HepG2 (cell line): Measurements from ENCODE around the gene TBC1D10B. TPM values are rescaled to one million over a fixed set of nuclear protein-coding genes. Genes with fewer than 3 reads are reported as not detected.

Source experiments
- BCLAF1 ChIP-seq: fragments of 450-650 bp; IDR thresholded peaks from 2 replicates; pipeline ENCODE4 v1.6.1; 2017; ENCODE audit warnings: mild to moderate bottlenecking
- CCAR2 ChIP-seq: fragments of 200-400 bp; formaldehyde crosslinking; optimal IDR thresholded peaks from 2 replicates; pipeline ENCODE3; 2018; ENCODE audit warnings: low read depth, mild to moderate bottlenecking, low read length, moderate library complexity
- DPF2 ChIP-seq: sonication (generic); formaldehyde crosslinking; IDR thresholded peaks from 2 replicates; pipeline ENCODE4 v1.4.0; 2020; ENCODE audit warnings: mild to moderate bottlenecking, low read depth, missing genetic modification reagents, borderline replicate concordance
- FOXA1 ChIP-seq, 2 experiments: fragments of 450-650 bp in 1 of 2; sonication (generic) in 1 of 2; formaldehyde crosslinking in 1 of 2; IDR thresholded peaks; 2 replicates each; pipeline versions ENCODE4 v1.4.0 to v1.6.1; 2016 to 2020; ENCODE audit warnings: missing genetic modification reagents in 1 of 2
- FOXM1 ChIP-seq: sonication (generic); formaldehyde crosslinking; IDR thresholded peaks from 2 replicates; pipeline ENCODE4 v1.5.0; 2020; ENCODE audit warnings: missing genetic modification reagents
- HMG20A ChIP-seq: IDR thresholded peaks from 2 replicates; pipeline ENCODE4 v1.6.1; 2016; ENCODE audit warnings: borderline replicate concordance
- NFYB ChIP-seq: sonication (generic); formaldehyde crosslinking; IDR thresholded peaks from 2 replicates; pipeline ENCODE4 v1.4.0; 2020; ENCODE audit warnings: missing genetic modification reagents
- NFYC ChIP-seq: IDR thresholded peaks from 2 replicates; pipeline ENCODE4 v1.6.1; 2016; ENCODE audit warnings: missing genetic modification reagents, missing compliant biosample characterization
- ZBTB1 ChIP-seq: sonication (generic); formaldehyde crosslinking; IDR thresholded peaks from 2 replicates; pipeline ENCODE4 v1.4.0; 2020; ENCODE audit warnings: missing genetic modification reagents, borderline replicate concordance
- ZKSCAN1 ChIP-seq: fragments of 150-350 bp; IDR thresholded peaks from 2 replicates; pipeline ENCODE4 v1.6.1; 2014; ENCODE audit warnings: low read length
- ZNF264 ChIP-seq: sonication (generic); formaldehyde crosslinking; IDR thresholded peaks from 2 replicates; pipeline ENCODE4 v1.4.0; 2020; ENCODE audit warnings: missing genetic modification reagents
- ZNF3 ChIP-seq: IDR thresholded peaks from 2 replicates; pipeline ENCODE4 v1.7.0; 2017; ENCODE audit warnings: inconsistent platforms
- ZNF580 ChIP-seq: IDR thresholded peaks from 2 replicates; pipeline ENCODE4 v1.6.1; 2016; ENCODE audit warnings: low read depth, borderline replicate concordance
- ZNF737 ChIP-seq: sonication (generic); formaldehyde crosslinking; IDR thresholded peaks from 2 replicates; pipeline ENCODE4 v1.5.0; 2020; ENCODE audit warnings: missing genetic modification reagents, mild to moderate bottlenecking, borderline replicate concordance
- ZSCAN9 ChIP-seq: IDR thresholded peaks from 2 replicates; pipeline ENCODE4 v1.6.1; 2016; ENCODE audit warnings: borderline replicate concordance
- polyA plus RNA-seq, 8 experiments: library from polyadenylated mRNA; depleted of rRNA in 3 of 8; stranded (reverse) in 7 of 8; unstranded in 1 of 8; fragments of >200 nt; fragmentation: Illumina TruSeq in 4 of 8; extraction: Trizol in 4 of 8; gene quantifications; 2 replicates each; pipeline versions ENCODE4 v1.2.1 to v1.2.3, GENCODE V29; 2011 to 2016; ENCODE audit warnings: low read depth in 4 of 8, missing spikeins in 1 of 8, mixed read lengths in 1 of 8; ENCODE audit not compliant: insufficient read depth in 1 of 8
- total RNA-seq, 5 experiments: library from RNA; depleted of rRNA; stranded (reverse); fragments of >200 nt; fragmentation: Illumina TruSeq; extraction: Trizol; gene quantifications; 2 replicates each; pipeline ENCODE4 v1.2.3, GENCODE V29; 2016; ENCODE audit warnings: low read depth in 1 of 5
- TF ChIP-seq, protein P1 (sequence below): IDR thresholded peaks from 2 replicates; pipeline ENCODE4 v1.4.0; 2020; ENCODE audit warnings: mild to moderate bottlenecking, missing genetic modification reagents
- TF ChIP-seq, protein P2 (sequence below): sonication (generic); formaldehyde crosslinking; IDR thresholded peaks from 2 replicates; pipeline ENCODE4 v1.8.1; 2023; ENCODE audit warnings: mild to moderate bottlenecking, inconsistent platforms, moderate library complexity, missing genetic modification reagents, borderline replicate concordance
- TF ChIP-seq, protein P3 (sequence below): sonication (generic); formaldehyde crosslinking; IDR thresholded peaks from 2 replicates; pipeline ENCODE4 v1.5.0; 2020; ENCODE audit warnings: mild to moderate bottlenecking, missing genetic modification reagents
- TF ChIP-seq, protein P4 (sequence below): IDR thresholded peaks from 2 replicates; pipeline ENCODE4 v1.6.1; 2016; ENCODE audit warnings: missing genetic modification reagents, missing compliant biosample characterization

The TBC1D10B gene
- total and polyA plus RNA-seq, 2 of the 13 experiments (the other 11 are each of a cell fraction or from before 2014, with no cell fraction given), result 15.7 to 24.8 TPM

GRCh38 chr16:30370456-30371247 is at the start of gene TBC1D10B (continued):
- TF ChIP-seq HMG20A (CRISPR knock-in tag), result no peak
- TF ChIP-seq NFYB (CRISPR knock-in tag), result peak; percentile 92
- no peak for TF ChIP-seq FOXA1 (IDR thresholded peaks at IDR 0.05)
- peak; percentile 47 for TF ChIP-seq FOXA1 (CRISPR knock-in tag; IDR thresholded peaks at IDR 0.05)
- no peak for TF ChIP-seq CCAR2
- TF ChIP-seq ZNF737 (CRISPR knock-in tag), result no peak
- no peak for TF ChIP-seq ZBTB1
- peak; percentile 90 for TF ChIP-seq NFYC (CRISPR knock-in tag)
- TF ChIP-seq, protein P1, sequence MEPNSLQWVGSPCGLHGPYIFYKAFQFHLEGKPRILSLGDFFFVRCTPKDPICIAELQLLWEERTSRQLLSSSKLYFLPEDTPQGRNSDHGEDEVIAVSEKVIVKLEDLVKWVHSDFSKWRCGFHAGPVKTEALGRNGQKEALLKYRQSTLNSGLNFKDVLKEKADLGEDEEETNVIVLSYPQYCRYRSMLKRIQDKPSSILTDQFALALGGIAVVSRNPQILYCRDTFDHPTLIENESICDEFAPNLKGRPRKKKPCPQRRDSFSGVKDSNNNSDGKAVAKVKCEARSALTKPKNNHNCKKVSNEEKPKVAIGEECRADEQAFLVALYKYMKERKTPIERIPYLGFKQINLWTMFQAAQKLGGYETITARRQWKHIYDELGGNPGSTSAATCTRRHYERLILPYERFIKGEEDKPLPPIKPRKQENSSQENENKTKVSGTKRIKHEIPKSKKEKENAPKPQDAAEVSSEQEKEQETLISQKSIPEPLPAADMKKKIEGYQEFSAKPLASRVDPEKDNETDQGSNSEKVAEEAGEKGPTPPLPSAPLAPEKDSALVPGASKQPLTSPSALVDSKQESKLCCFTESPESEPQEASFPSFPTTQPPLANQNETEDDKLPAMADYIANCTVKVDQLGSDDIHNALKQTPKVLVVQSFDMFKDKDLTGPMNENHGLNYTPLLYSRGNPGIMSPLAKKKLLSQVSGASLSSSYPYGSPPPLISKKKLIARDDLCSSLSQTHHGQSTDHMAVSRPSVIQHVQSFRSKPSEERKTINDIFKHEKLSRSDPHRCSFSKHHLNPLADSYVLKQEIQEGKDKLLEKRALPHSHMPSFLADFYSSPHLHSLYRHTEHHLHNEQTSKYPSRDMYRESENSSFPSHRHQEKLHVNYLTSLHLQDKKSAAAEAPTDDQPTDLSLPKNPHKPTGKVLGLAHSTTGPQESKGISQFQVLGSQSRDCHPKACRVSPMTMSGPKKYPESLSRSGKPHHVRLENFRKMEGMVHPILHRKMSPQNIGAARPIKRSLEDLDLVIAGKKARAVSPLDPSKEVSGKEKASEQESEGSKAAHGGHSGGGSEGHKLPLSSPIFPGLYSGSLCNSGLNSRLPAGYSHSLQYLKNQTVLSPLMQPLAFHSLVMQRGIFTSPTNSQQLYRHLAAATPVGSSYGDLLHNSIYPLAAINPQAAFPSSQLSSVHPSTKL, result no peak
- no peak for TF ChIP-seq FOXM1
- TF ChIP-seq ZNF580 (CRISPR knock-in tag), result no peak; the same call in 1 of the 2 replicates
- TF ChIP-seq, protein P2, sequence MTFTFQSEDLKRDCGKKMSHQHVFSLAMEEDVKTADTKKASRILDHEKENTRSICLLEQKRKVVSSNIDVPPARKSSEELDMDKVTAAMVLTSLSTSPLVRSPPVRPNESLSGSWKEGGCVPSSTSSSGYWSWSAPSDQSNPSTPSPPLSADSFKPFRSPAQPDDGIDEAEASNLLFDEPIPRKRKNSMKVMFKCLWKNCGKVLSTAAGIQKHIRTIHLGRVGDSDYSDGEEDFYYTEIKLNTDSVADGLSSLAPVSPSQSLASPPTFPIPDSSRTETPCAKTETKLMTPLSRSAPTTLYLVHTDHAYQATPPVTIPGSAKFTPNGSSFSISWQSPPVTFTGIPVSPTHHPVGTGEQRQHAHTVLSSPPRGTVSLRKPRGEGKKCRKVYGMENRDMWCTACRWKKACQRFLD, result no peak
- no peak for TF ChIP-seq ZNF3 (CRISPR knock-in tag)
- no peak for TF ChIP-seq ZNF264
- no peak for TF ChIP-seq BCLAF1
- TF ChIP-seq ZSCAN9 (CRISPR knock-in tag), result no peak
- TF ChIP-seq, protein P3, sequence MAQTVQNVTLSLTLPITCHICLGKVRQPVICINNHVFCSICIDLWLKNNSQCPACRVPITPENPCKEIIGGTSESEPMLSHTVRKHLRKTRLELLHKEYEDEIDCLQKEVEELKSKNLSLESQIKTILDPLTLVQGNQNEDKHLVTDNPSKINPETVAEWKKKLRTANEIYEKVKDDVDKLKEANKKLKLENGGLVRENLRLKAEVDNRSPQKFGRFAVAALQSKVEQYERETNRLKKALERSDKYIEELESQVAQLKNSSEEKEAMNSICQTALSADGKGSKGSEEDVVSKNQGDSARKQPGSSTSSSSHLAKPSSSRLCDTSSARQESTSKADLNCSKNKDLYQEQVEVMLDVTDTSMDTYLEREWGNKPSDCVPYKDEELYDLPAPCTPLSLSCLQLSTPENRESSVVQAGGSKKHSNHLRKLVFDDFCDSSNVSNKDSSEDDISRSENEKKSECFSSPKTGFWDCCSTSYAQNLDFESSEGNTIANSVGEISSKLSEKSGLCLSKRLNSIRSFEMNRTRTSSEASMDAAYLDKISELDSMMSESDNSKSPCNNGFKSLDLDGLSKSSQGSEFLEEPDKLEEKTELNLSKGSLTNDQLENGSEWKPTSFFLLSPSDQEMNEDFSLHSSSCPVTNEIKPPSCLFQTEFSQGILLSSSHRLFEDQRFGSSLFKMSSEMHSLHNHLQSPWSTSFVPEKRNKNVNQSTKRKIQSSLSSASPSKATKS (CRISPR knock-in tag), result no peak
- TF ChIP-seq DPF2 (CRISPR knock-in tag), result no peak
- TF ChIP-seq ZKSCAN1, result no peak
- TF ChIP-seq, protein P4, sequence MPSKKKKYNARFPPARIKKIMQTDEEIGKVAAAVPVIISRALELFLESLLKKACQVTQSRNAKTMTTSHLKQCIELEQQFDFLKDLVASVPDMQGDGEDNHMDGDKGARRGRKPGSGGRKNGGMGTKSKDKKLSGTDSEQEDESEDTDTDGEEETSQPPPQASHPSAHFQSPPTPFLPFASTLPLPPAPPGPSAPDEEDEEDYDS (CRISPR knock-in tag), result peak; percentile 81
